ENCODE data around the gene TSPYL4. TPM values are rescaled to one million over a fixed set of nuclear protein-coding genes. Genes with fewer than 3 reads are reported as not detected.

The TSPYL4 gene
- polyA plus RNA-seq, 3 donors, result 1.8 to 3.6 (median 2.2) TPM

DNA sequence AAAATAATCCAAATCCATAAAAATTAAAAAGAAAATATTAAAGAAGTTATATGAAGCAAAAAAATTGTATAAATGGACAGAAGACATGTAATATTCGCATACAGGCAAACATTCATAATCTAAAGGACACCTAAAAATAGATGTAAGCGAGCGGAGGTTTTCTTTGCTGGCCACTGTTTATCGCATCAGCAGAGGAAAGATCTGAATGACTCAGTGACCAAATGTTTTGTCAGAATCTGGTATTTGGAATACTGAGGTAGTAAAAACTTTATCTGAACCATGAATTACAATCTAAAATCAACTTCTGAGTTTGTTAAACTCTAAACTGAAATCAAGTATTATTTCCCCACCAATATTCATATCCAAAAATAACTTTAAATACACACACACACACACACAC is 7.8 kb downstream of the TSPYL4 start:
- intact Hi-C loops (cut with micrococcal nuclease), result no loop called here
- Mint-ChIP-seq H3K27ac (no peak overlapping the region), H3K4me1 (peaks cover 9% of the 10 kb centered on the region), H3K36me3 (peaks cover 5 to 12% of the 10 kb centered on the region in 2 donors), H3K27me3 (ENCODE audit: low read depth in 3 of 3) (no peaks in the 10 kb centered on the region), H3K9me3 (peaks cover 0 to 1% (median 0%) of the 10 kb centered on the region in 7 donors), H3K4me3 (no peak overlapping the region)
- H3K9me3 ChIP-seq (replicated peaks in 1 of 2; ENCODE audit: control insufficient read depth in 1 of 2, insufficient read depth in 1 of 2, low read length in 2 of 2), result no peaks in the 10 kb centered on the region
- no CpG with 5 or more reads among the region's 4 CpGs for WGBS (ENCODE audit: insufficient coverage)
- H3K9ac ChIP-seq (ENCODE audit: insufficient read depth, low read length, poor library complexity, severe bottlenecking), result no peak overlapping the region
- no peaks in the 10 kb centered on the region for H3K79me2 ChIP-seq (ENCODE audit: insufficient read depth, low read length)
- no peaks in the 10 kb centered on the region for H4K20me1 ChIP-seq (ENCODE audit: insufficient read depth, low read length)
- no peak overlapping the region for H2AFZ ChIP-seq (ENCODE audit: insufficient read depth, low read depth, low read length, poor library complexity, severe bottlenecking)
- H3K4me2 ChIP-seq (replicated peaks; ENCODE audit: extremely low read depth, low read length, poor library complexity, severe bottlenecking), result no peak overlapping the region
- no peak for DNase-seq
- H3K36me3 ChIP-seq (replicated peaks in 1 of 2; ENCODE audit: control insufficient read depth in 1 of 2, insufficient read depth in 2 of 2, low read length in 2 of 2), result peaks cover 0 to 13% of the 10 kb centered on the region in 2 donors
- TF ChIP-seq, protein P1, sequence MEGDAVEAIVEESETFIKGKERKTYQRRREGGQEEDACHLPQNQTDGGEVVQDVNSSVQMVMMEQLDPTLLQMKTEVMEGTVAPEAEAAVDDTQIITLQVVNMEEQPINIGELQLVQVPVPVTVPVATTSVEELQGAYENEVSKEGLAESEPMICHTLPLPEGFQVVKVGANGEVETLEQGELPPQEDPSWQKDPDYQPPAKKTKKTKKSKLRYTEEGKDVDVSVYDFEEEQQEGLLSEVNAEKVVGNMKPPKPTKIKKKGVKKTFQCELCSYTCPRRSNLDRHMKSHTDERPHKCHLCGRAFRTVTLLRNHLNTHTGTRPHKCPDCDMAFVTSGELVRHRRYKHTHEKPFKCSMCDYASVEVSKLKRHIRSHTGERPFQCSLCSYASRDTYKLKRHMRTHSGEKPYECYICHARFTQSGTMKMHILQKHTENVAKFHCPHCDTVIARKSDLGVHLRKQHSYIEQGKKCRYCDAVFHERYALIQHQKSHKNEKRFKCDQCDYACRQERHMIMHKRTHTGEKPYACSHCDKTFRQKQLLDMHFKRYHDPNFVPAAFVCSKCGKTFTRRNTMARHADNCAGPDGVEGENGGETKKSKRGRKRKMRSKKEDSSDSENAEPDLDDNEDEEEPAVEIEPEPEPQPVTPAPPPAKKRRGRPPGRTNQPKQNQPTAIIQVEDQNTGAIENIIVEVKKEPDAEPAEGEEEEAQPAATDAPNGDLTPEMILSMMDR (IDR thresholded peaks at IDR 0.05), result no peak
- no peaks in the 10 kb centered on the region for H3K27me3 ChIP-seq (ENCODE audit: control insufficient read depth in 2 of 2, insufficient read depth in 2 of 2, low read length in 2 of 2)
- no peaks in the 10 kb centered on the region for H3K4me1 ChIP-seq (ENCODE audit: control insufficient read depth in 1 of 2, insufficient read depth in 2 of 2, low read length in 2 of 2)
- no peak overlapping the region for H3K4me3 ChIP-seq (replicated peaks in 1 of 3; ENCODE audit: low read depth in 2 of 3, low read length in 3 of 3)
- H3K27ac ChIP-seq (ENCODE audit: low read depth in 1 of 2, low read length in 2 of 2), result no peak overlapping the region

DNA sequence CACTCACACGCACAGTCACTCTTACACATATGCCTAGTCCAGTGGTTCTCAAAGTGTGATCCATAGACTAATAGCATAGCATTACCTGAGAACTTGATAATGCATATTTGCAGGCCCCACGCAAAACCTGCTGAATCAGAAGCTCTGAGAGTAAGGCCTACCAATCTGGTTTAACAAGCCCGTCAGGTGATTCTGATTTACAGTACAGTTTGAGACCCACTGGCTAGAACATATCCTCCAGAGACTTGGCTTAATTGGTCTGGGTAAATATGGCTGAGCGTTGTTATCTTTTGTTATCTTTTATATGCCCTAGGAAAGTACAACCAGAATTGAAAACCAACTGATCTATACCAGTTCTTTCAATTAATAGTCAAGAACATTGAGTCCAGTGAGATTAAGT is 9.6 kb downstream of the TSPYL4 start:
- Mint-ChIP-seq H3K9me3 (peaks cover 0 to 1% (median 0%) of the 10 kb centered on the region in 7 donors), H3K36me3 (peaks cover 16 to 17% of the 10 kb centered on the region in 2 donors), H3K4me1 (no peaks in the 10 kb centered on the region), H3K27ac (no peak overlapping the region), H3K27me3 (ENCODE audit: low read depth in 3 of 3) (no peaks in the 10 kb centered on the region), H3K4me3 (no peak overlapping the region)
- no peaks in the 10 kb centered on the region for H3K79me2 ChIP-seq (ENCODE audit: insufficient read depth, low read length)
- WGBS (ENCODE audit: insufficient coverage), result 100% methylated on average over 2 of the region's 4 CpGs
- H3K4me1 ChIP-seq (ENCODE audit: control insufficient read depth in 1 of 2, insufficient read depth in 2 of 2, low read length in 2 of 2), result no peaks in the 10 kb centered on the region
- H3K36me3 ChIP-seq (replicated peaks in 1 of 2; ENCODE audit: control insufficient read depth in 1 of 2, insufficient read depth in 2 of 2, low read length in 2 of 2), result peaks cover 7 to 18% of the 10 kb centered on the region in 2 donors
- no peak overlapping the region for H3K9ac ChIP-seq (ENCODE audit: insufficient read depth, low read length, poor library complexity, severe bottlenecking)
- no peak overlapping the region for H3K27ac ChIP-seq (ENCODE audit: low read depth in 1 of 2, low read length in 2 of 2)
- H4K20me1 ChIP-seq (ENCODE audit: insufficient read depth, low read length), result no peaks in the 10 kb centered on the region
- H3K27me3 ChIP-seq (ENCODE audit: control insufficient read depth in 2 of 2, insufficient read depth in 2 of 2, low read length in 2 of 2), result no peaks in the 10 kb centered on the region
- no peak for DNase-seq
- no peak overlapping the region for H3K4me3 ChIP-seq (replicated peaks in 1 of 3; ENCODE audit: low read depth in 2 of 3, low read length in 3 of 3)
- TF ChIP-seq, protein P1 (IDR thresholded peaks at IDR 0.05), result no peak
- no peak overlapping the region for H2AFZ ChIP-seq (ENCODE audit: insufficient read depth, low read depth, low read length, poor library complexity, severe bottlenecking)
- no peaks in the 10 kb centered on the region for H3K9me3 ChIP-seq (replicated peaks in 1 of 2; ENCODE audit: control insufficient read depth in 1 of 2, insufficient read depth in 1 of 2, low read length in 2 of 2)
- intact Hi-C loops (cut with micrococcal nuclease), result no loop called here
- no peak overlapping the region for H3K4me2 ChIP-seq (replicated peaks; ENCODE audit: extremely low read depth, low read length, poor library complexity, severe bottlenecking)

All from CD14-positive monocyte (primary cell).